KOPT-K1 (cell line): Measurements from ENCODE around the gene PRDM16.

Experiments used
- H3K27ac ChIP-seq: fragments of 200-600 bp; sonication (generic); 2 replicates; pipeline ENCODE4 v1.5.1; 2016; ENCODE audit warnings: antibody characterized with exemption, mild to moderate bottlenecking, low read depth, low read length; ENCODE audit not compliant: poor library complexity, severe bottlenecking
- H3K36me3 ChIP-seq: fragments of 200-600 bp; sonication (generic); 2 replicates; pipeline ENCODE4 v1.5.1; 2017; ENCODE audit warnings: antibody characterized with exemption, mild to moderate bottlenecking, low read length, moderate library complexity; ENCODE audit not compliant: insufficient read depth
- H3K9me3 ChIP-seq: fragments of 200-600 bp; sonication (generic); 2 replicates; pipeline ENCODE4 v1.5.1; 2017; ENCODE audit warnings: antibody characterized with exemption, low read length, mild to moderate bottlenecking; ENCODE audit not compliant: insufficient read depth, poor library complexity, severe bottlenecking

Gene PRDM16

DNA sequence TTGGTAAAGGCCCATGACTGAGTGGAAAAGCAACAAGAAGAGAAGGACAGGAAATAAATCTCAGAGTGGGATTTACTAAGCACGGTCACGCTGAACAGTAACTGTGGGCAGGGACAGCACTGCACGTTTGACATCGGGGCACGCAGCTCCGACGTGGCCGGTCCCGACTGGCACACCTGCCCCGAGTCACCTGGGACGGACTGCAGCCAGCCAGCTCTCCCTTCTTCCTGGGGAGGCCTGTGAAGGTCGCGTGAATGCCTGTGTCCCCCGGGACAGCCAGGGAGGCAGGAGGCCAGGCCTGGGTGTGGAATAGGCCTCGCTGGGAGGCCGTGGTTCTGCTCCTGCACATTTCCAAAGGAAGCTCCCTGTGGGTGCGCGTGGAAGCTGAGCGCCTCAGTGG is 140.2 kb downstream of the PRDM16 start:
- Histone ChIP-seq H3K36me3 (no peaks in the 10 kb centered on the region), H3K9me3 (no peaks in the 10 kb centered on the region), H3K27ac (no peak overlapping the region)

DNA sequence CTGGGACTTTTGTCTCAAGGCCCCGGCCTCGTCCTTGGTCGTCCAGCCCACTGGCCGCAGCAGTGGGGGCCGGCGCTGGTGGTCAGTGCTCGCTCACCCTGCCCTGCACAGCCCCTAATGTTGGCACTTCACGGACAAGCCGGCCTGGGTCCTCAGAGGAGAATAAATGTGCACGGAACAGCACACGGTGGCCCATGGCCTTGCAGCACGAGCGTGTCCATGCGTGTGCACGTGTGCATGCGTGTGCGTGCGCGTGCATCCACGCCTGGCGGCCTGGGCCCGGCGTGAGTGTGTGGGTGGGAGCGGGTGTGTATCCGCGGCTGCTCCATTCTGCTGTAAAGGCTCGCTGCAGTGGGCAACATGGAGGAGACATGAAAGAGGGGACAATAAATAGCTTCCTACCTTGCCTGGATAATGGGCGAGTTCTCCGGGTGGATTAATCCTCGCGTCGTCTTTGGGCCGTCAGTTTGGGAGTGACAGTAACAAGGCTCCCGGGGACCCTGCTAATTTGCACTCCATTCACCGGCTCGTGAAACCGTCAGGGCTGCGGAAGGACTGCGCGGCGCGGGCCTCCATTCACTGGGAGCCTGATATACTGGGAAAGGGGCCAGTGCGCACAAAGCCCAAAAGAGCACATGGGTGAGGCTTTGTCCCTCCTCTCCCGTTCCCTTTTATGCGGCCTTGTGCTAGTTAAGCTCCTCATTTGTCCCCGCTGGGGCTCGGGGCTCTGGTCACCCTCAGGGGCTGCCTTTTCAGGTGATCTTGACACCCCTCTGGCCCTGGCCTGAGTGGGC is 142.8 kb downstream of the PRDM16 start:
- Histone ChIP-seq H3K9me3 (no peaks in the 10 kb centered on the region), H3K36me3 (no peaks in the 10 kb centered on the region), H3K27ac (no peak overlapping the region)

DNA sequence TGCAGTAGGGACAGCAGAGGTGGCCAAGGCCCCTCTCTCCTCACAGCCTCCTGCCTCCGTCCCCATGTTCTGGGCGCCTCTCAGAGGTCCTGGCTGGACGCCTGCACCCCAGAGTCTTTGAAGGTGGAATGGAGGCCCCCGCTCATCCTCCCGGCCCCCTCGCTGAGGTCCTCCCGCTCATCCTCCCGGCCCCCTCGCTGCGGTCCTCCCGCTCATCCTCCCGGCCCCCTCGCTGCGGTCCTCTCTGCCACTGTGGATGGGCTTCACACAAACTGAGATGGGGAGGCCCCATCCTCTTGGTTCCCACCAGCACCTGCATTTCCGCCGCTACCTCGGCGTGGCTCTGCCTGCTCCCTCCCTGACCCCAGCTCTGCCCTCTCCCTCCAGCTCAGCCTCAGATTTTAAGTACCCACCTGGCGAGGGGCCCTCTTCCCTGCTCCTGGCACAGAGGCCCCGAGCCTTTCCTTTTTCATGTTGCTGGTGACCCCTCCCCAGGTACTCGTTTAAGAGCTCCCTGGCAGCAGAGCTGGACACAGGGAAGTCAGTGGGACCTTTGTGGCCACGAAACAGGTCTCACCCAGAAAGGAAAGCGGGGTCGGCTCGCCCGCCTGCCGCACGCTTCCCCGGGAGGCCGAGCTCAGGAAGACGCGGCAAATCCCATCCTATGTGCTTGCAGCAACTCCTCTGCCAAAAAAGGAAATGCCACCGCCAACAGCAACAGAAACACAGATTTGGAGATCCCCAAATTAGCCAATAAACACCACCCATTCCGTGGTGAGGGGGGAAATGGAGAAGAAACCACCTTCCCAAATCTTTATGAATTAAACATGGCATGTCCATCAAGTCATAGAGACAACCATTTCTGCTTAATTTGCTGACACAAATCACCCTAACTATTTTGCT is 143.7 kb downstream of the PRDM16 start:
- Histone ChIP-seq H3K36me3 (no peaks in the 10 kb centered on the region), H3K27ac (no peak overlapping the region), H3K9me3 (no peaks in the 10 kb centered on the region)

DNA sequence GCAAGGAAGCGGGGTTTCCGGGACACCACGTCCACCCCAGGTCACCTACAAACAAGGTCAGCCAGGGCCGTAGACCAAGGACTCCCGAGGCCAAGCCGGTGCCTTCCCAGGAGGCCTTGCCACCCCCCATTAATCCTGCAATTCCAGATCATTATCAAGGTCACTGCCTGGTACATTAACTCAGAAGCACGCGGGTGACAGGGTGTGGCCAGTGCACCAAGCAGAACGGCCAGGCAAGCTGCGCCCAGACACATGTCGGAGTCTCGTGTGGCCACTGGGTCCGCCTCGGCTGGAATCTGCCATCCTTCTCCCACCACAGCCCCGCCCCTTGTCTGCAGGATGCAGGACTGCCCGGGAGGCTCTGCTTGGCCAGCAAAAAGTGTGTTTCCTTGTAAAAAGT is 144.7 kb downstream of the PRDM16 start:
- no peaks in the 10 kb centered on the region for H3K36me3 ChIP-seq
- no peak overlapping the region for H3K27ac ChIP-seq
- H3K9me3 ChIP-seq: no peaks in the 10 kb centered on the region

DNA sequence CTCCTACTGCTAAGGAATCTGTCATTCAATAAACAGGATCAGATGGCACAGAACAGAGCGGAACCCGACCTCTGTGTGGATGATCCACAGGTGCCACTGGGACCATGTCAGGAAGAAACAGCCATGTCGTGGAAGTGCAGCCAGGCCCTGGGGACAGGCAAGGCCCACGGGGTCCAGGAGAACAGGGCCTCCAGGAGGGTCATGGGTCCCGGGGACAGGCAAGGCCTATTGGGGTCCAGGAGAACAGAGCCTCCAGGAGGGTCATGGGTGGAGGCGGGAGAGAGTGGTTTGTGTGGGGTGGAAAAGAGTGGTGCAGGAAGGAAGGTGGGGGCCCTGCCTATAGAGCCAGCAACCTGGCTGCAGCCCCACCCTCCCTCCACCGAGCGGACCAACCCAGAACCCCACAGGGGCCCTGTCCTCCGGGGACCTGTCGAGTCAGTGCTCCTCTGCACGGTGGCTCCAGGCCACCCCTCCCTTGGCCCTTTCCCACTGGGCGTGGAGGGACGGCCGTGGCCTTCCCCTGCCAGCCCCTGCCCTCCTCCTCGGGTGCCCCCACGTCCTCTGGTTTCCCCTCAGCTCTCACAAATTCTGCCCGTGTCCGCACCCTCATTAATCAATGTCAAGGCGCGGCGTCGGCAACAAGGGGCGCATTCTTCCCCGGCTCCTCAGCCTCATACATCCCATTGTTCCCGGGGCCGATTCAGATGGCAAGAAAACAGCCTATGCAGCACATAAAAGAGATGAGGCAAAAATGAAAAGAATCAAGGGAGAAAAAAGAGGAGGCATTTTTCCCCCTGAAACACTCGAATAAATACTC is 146.4 kb downstream of the PRDM16 start:
- Histone ChIP-seq H3K36me3 (no peaks in the 10 kb centered on the region), H3K27ac (no peak overlapping the region), H3K9me3 (no peaks in the 10 kb centered on the region)

DNA sequence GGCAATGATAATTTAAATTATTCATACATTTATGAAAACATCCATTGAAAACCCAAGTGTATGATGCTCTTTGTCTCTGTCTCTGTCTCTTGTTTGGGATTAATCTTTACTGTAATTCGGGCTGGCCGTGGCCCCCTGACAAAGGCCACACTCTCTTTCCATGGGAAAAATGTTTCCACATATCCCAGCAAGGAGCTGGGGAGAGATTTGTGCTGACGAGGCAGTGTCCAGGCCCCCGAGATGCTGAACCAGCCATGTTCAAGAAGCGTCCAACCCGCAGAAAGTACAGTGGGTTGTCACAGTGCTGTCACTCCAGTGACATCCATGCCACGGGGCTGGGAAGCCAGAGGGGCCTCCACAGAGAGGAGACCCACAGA is 147.0 kb downstream of the PRDM16 start:
- Histone ChIP-seq H3K36me3 (no peaks in the 10 kb centered on the region), H3K9me3 (no peaks in the 10 kb centered on the region), H3K27ac (no peak overlapping the region)

DNA sequence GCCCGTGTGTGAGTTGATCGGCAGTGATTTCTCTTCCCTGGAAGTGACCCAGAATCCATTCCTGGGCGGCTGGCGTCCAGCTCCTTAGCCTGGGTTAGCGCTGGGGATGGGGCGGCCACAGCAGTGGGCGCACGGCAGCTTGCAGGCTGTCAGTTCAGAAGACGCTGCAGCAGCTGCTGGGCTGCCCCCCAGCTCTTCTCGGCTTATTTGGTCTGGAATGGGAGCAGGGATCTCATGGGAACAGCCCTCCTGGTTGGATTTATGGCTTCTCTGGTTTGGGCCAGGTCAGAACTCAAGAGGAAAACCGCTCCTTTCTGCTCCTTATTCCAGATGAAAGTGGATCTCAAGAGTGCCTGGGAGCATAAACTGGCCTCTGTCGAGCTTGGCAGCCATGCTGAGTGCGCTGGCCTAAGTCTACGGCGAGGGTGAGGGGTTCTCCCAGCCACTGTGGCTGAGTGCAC is 148.2 kb downstream of the PRDM16 start:
- Histone ChIP-seq H3K9me3 (no peaks in the 10 kb centered on the region), H3K27ac (no peak overlapping the region), H3K36me3 (no peaks in the 10 kb centered on the region)

DNA sequence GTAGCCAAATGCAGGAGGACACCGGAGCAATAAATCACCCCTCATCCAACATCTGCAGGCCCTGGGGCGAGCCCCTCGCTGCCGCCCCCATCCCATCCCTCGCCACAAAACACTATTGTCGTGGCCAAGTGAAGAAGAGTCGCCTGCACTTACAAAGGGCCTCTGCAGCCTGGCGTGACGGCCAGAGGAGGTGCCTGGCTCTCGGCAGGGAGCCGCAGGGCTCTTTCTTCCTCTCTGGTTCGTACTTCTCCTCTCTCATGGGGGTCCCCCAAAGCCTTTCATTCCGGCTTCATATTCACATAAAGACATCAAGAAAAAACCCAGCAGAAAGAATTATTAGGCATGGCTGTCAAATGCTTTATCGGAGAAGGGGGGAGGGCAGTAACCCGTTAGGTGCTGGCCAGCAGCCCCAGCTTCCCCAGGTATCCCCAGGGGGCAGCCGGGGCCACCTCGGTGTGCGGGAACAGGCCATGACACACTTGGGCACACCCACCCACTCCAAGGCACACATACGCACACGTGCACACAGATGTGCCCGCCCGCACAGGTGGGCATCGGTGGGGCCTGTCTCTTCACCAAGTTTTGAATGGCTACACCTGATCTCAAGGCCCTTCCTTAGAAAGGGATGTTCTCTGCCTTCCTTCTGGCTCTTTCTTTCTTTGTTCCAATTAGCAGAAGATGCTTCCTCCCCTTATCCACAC is 149.1 kb downstream of the PRDM16 start:
- Histone ChIP-seq H3K9me3 (no peaks in the 10 kb centered on the region), H3K27ac (no peak overlapping the region), H3K36me3 (no peaks in the 10 kb centered on the region)

DNA sequence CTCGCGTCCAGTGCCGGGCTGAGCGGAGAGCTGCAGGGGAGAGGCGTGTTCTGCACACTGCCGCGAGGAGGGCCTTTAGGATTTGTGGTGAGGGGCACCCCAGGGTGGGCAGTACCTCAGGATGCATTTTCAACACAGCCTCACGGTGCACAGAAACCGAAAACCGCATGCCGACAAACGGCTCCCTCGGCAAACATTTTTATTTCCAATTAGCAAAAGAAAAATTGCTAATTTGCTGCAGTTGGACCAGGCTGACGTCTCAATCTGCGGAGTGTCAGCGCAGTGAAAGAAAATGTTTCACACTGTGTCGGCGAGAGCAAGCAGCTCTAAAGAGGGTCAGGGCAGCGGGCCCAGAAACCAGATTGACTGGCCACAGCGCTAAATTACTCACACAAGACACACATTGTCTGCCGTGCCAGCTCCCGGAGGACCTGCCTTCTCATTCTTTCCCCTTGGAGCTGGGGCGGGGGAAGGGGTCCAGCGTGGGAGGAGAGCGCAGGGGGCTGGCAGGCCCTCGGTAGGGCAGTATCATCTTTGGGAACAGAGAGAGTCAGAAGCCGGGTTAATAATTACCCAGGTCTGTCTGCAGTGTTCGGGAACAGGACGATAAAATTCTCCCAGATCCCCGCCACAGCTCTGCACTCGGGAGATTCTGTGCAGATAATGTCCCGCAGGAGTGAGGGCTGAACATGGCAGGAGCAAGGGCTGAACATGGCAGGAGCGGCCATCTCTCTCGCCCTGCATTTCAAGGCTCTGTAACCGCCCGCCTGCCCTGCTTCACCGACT is 150.2 kb downstream of the PRDM16 start:
- Histone ChIP-seq H3K9me3 (no peaks in the 10 kb centered on the region), H3K27ac (no peak overlapping the region), H3K36me3 (no peaks in the 10 kb centered on the region)

DNA sequence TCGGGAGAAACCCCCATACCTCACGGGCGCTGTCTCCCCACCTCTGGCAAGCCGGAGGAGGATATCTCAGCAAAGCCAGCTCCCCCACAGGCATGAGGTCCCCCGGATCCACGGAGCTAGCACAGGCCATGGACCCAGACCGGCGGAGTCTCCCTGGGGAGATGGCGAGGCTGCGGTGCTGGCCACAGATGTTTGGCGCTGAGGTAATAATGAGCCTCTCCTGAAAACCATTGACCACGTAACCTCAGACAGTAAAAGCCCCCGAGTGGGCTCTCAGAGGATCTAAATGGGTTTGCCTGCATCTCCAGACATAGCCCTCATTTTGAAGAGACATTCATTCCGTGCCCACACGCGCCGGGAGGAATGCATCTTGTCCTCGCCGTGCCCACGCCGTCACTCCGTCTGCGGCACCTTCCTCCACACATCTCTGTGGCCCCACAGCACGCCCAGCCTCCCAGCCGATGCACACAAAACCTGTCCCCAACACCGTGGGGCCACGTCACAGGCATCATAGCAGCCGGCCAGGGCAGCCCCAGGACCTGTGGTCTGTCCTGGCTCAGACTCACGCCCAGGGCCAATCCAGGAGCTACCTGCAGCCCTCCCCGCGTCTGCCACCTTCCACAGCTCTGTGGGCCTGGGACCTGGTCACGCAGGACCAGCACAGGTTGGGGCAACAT is 150.9 kb downstream of the PRDM16 start:
- H3K9me3 ChIP-seq: no peaks in the 10 kb centered on the region
- H3K36me3 ChIP-seq: no peaks in the 10 kb centered on the region
- no peak overlapping the region for H3K27ac ChIP-seq

DNA sequence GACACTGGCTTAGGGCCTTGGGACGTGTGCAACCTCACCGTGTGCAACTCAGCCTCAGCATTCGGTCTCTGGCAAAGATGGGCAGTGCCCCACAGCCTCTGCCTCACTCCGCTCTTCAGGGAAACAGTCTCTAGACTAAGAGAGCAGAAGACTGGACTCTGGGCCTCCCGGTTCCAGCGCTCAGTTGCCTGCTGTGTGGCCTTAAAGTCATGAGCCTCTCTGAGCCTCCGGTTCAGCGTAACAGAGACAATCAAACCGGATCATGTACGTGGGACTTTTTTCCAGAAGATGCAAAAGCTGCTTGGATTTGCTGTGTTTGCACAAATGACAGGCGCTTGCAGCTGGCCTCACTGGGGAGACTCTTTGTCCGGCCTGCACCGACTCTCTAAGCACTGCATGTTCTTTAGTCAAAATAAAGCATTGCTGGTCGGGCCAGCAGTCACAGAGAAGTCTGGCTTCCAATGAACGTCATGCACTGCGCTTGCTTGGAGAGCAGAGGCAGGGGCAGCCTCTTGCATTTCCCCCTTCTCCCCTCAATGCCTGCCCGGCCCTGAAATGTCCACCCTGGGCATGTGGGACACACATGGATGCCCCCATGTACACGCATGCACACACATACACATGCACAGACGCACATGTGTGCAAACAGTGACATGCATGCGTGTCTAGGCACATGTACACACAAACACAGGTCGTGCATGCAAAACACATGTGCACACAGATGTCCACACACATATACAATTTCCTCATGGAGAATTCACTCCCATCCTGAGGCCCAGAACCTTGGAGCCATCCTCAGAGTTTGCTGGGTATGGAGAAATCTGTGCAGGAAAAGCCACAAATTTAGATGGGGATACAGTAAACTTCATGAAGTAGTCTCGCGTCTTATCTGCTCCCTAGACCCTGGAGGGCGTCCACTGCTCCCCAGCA is 152.4 kb downstream of the PRDM16 start:
- Histone ChIP-seq H3K27ac (no peak overlapping the region), H3K9me3 (no peaks in the 10 kb centered on the region), H3K36me3 (no peaks in the 10 kb centered on the region)

DNA sequence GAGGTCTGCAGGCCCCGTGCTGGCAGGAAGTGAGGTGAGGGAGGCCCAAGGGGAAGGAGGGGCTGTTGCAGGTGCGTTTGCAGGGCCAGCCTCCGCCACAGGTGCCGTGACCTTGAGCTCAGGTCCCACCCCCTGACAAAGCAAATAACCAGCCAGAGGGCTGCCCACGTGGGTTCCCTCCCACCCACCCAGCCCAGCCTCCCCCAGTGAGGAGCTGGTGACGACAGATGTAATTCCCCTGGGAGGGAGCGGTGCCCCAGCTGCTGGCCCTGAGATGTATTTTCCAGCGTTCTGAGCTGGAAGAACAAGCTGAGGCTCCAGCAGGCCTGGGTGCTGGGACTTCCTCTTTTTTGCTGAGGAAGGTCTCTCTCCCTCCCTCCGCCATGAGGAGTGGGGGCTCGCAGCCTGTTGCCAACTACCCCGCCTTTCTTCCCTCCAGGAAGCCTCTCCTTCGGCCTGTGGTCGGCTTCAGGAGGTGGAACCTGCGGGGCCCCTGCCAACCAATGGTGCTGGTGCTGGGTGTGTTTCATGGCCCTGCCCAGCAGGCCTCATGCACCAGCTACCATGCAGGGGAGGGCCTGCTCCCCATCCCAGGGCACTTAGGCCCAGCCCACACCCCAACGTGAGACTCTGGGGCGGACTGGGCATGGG is 153.2 kb downstream of the PRDM16 start:
- H3K9me3 ChIP-seq: no peaks in the 10 kb centered on the region
- no peak overlapping the region for H3K27ac ChIP-seq
- H3K36me3 ChIP-seq: no peaks in the 10 kb centered on the region
